Hepatocyte (in vitro differentiated cells): Measurements from ENCODE around the gene AREL1.

Source experiments
- CTCF ChIP-seq: fragments of 200-600 bp; sonication (generic); IDR thresholded peaks from 2 replicates; pipeline ENCODE4 v1.5.1; 2016; ENCODE audit warnings: antibody characterized with exemption, mild to moderate bottlenecking; ENCODE audit not compliant: poor library complexity
- EZH2 ChIP-seq: fragments of 200-600 bp; sonication (generic); IDR thresholded peaks from 2 replicates; pipeline ENCODE4 v1.6.1; 2016; ENCODE audit warnings: antibody characterized with exemption, mild to moderate bottlenecking, borderline replicate concordance
- EZH2phosphoT487 ChIP-seq: fragments of 200-600 bp; sonication (generic); IDR thresholded peaks from one replicate; pipeline ENCODE4 v1.6.1; 2018; ENCODE audit warnings: antibody characterized with exemption, mild to moderate bottlenecking, low read depth, moderate library complexity; ENCODE audit not compliant: unreplicated experiment, severe bottlenecking

GRCh38 chr14:74712499-74713394, at the start of gene AREL1, which contains the start of gene FCF1:
- TF ChIP-seq CTCF: no peak
- TF ChIP-seq EZH2: no peak
- TF ChIP-seq EZH2phosphoT487: no peak
